ENCODE data around the gene CFP. TPM values are rescaled to one million over a fixed set of nuclear protein-coding genes. Genes with fewer than 3 reads are reported as not detected.

Gene CFP
- total and polyA plus RNA-seq, 2 of the 13 experiments (the other 11 are each of a cell fraction or from before 2014, with no cell fraction given) = 0.01 TPM; not detected in 1

DNA sequence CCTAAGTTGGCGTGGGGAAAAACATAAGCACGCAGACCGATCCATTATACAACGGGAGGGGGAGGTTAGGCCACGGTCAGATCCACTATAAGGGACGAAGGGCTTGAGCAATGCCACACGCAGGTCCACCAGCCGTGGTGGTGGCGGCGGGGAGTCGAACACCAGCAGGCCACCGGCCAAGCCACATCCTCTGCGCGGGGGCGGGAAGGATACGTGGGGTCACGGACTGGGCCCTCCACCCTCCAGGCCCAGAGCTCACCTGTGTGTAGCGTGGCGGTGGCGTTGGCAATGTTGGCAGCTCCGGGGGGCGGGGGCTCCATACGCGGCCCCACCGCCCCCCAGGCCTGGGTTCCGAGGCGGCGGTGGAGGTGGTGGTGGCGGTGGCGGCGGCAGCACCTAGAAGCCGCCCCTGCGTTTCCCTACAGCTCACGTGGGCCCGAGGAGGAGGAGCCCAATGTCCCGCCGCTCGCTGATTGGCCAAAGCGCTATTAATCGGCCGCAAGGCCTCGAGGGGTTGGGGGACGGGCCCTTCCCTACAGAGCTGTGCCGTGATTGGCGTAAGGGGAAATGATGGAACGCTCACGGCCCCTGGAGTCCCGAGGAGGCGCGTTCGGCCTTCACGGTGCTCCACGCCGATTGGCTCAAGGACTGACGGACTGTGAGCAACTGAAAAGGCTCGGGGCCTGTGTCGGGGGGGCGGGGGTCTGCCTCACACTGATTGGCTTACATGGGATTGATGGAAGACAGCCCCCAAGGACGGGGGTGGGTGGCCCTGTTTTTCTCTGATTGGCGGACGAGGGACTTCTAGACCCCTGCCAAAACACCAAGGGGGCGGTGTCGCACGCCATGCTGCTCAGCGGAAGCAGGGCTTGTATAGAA lies 20.7 kb upstream of the CFP start, which contains the start of gene ELK1 (continued):
- TF ChIP-seq HMGXB3 (CRISPR knock-in tag; IDR thresholded peaks at IDR 0.05; ENCODE audit: borderline replicate concordance) (peak; percentile 32; the same call in 1 of the 2 replicates), SP2 (CRISPR knock-in tag; IDR thresholded peaks at IDR 0.05) (peak; percentile 58; the same call in 1 of the 2 replicates), GABPB1 (CRISPR knock-in tag; IDR thresholded peaks at IDR 0.05) (peak; percentile 42; the same call in 1 of the 2 replicates), AGO2 (optimal IDR thresholded peaks at IDR 0.05; ENCODE audit: low read depth, low read length) (peak; percentile 93), HNRNPLL (IDR thresholded peaks at IDR 0.05; ENCODE audit: low read depth, low read length, poor library complexity, severe bottlenecking) (peak; percentile 71), TBP (CRISPR knock-in tag; IDR thresholded peaks at IDR 0.05) (no peak), ZFX (CRISPR knock-in tag; IDR thresholded peaks at IDR 0.05; ENCODE audit: low read depth) (peak; percentile 72), RAD51 (IDR thresholded peaks at IDR 0.05; ENCODE audit: borderline replicate concordance) (no peak), AGO1 (IDR thresholded peaks at IDR 0.05; ENCODE audit: low read depth, low read length, poor library complexity, severe bottlenecking) (peak; percentile 85)
- TF ChIP-seq, protein P1, sequence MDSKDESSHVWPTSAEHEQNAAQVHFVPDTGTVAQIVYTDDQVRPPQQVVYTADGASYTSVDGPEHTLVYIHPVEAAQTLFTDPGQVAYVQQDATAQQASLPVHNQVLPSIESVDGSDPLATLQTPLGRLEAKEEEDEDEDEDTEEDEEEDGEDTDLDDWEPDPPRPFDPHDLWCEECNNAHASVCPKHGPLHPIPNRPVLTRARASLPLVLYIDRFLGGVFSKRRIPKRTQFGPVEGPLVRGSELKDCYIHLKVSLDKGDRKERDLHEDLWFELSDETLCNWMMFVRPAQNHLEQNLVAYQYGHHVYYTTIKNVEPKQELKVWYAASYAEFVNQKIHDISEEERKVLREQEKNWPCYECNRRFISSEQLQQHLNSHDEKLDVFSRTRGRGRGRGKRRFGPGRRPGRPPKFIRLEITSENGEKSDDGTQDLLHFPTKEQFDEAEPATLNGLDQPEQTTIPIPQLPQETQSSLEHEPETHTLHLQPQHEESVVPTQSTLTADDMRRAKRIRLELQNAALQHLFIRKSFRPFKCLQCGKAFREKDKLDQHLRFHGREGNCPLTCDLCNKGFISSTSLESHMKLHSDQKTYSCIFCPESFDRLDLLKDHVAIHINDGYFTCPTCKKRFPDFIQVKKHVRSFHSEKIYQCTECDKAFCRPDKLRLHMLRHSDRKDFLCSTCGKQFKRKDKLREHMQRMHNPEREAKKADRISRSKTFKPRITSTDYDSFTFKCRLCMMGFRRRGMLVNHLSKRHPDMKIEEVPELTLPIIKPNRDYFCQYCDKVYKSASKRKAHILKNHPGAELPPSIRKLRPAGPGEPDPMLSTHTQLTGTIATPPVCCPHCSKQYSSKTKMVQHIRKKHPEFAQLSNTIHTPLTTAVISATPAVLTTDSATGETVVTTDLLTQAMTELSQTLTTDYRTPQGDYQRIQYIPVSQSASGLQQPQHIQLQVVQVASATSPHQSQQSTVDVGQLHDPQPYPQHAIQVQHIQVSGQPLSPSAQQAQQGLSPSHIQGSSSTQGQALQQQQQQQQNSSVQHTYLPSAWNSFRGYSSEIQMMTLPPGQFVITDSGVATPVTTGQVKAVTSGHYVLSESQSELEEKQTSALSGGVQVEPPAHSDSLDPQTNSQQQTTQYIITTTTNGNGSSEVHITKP (CRISPR knock-in tag; IDR thresholded peaks at IDR 0.05; ENCODE audit: low read depth) = peak; percentile 93
- TF ChIP-seq, protein P2, sequence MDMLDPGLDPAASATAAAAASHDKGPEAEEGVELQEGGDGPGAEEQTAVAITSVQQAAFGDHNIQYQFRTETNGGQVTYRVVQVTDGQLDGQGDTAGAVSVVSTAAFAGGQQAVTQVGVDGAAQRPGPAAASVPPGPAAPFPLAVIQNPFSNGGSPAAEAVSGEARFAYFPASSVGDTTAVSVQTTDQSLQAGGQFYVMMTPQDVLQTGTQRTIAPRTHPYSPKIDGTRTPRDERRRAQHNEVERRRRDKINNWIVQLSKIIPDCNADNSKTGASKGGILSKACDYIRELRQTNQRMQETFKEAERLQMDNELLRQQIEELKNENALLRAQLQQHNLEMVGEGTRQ (IDR thresholded peaks at IDR 0.05; ENCODE audit: low read depth, low read length) = no peak
- TF ChIP-seq, protein P2 (CRISPR knock-in tag; IDR thresholded peaks at IDR 0.05; ENCODE audit: borderline replicate concordance) = peak; percentile 60; the same call in 1 of the 2 replicates
- TF ChIP-seq, protein P3, sequence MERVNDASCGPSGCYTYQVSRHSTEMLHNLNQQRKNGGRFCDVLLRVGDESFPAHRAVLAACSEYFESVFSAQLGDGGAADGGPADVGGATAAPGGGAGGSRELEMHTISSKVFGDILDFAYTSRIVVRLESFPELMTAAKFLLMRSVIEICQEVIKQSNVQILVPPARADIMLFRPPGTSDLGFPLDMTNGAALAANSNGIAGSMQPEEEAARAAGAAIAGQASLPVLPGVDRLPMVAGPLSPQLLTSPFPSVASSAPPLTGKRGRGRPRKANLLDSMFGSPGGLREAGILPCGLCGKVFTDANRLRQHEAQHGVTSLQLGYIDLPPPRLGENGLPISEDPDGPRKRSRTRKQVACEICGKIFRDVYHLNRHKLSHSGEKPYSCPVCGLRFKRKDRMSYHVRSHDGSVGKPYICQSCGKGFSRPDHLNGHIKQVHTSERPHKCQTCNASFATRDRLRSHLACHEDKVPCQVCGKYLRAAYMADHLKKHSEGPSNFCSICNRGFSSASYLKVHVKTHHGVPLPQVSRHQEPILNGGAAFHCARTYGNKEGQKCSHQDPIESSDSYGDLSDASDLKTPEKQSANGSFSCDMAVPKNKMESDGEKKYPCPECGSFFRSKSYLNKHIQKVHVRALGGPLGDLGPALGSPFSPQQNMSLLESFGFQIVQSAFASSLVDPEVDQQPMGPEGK (CRISPR knock-in tag; IDR thresholded peaks at IDR 0.05) = peak; percentile 28; the same call in 1 of the 2 replicates
- TF ChIP-seq, protein P4, sequence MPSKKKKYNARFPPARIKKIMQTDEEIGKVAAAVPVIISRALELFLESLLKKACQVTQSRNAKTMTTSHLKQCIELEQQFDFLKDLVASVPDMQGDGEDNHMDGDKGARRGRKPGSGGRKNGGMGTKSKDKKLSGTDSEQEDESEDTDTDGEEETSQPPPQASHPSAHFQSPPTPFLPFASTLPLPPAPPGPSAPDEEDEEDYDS (CRISPR knock-in tag; IDR thresholded peaks at IDR 0.05) = 0 out of 2 replicates have a peak, but pooled peaks have one; percentile 13

All from HepG2 (cell line).